ENCODE results near the gene MX1.

- TF ChIP-seq CTCF (IDR thresholded peaks at IDR 0.05) (no peak), POLR2A (IDR thresholded peaks at IDR 0.05) (no peak)
Measured at GRCh38 chr21:41443562-41443961, 17.5 kb downstream of the MX1 start.

All from adrenal gland (tissue), 5 donors.